Caki2 (cell line): Measurements from ENCODE around the gene PRKAG1. TPM values are rescaled to one million over a fixed set of nuclear protein-coding genes. Genes with fewer than 3 reads are reported as not detected.

Experiments
- DNase-seq: peaks from one replicate; pipeline ENCODE4 v3.0.0-alpha.2; 2015; ENCODE audit warnings: low read depth
- in situ Hi-C: cut with HindIII; loops from 2 replicates; pipeline ENCODE4 v1.10.0; 2016; ENCODE audit warnings: low sequenced_read_pairs, low pct_unique_long_range_greater_than_20kb, mixed read lengths
- total RNA-seq: library from RNA; depleted of rRNA; stranded (reverse); fragments of >200 nt; shearing (Covaris generic); gene quantifications from 2 replicates; pipeline ENCODE4 v1.2.3, GENCODE V29; 2014; ENCODE audit warnings: low replicate concordance; rRNA removed

Gene PRKAG1
- total RNA-seq, 1 experiment from 2014 or later: 124 TPM

DNA sequence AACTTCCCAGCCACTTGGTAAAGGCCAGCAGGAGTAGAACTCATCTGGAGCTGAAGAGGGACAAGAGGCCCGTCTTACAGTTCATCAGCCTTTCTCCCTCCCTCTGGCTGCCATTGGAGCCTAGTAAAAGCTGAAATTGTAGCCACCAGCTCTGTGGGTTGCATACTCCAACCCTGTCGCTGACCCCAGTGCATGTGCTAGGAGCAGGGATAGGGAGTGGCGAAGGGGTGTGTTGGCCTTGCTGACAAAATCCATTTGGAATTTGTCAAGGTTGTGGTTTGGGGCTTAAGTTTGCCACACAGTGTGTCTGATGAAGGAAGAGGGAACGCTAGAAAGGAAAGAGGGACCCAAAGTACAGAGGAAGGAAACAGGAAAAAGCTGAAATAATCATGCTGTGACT is 57.2 kb downstream of the PRKAG1 start:
- in situ Hi-C loops: no loop called here
- DNase-seq: no peak

DNA sequence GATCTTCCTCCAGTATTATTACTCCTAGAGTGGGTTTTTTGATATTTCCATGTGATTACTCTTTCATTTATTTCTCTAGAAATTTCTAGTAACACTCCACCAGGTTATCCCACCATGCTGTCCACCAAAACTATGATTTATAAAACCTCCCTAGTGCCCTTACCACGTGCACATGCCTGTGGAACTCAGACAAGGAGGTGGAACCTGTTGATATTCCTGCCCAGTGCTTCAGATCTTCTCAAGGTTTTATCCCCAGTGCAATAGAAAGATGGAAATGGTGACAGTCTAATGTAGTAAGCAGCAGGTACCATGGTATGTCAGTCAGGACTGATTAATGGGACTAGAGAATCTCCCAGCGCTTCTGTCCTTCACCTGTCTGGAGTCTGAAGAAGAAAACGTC is 57.7 kb downstream of the PRKAG1 start:
- in situ Hi-C loops: no loop called here
- no peak for DNase-seq

DNA sequence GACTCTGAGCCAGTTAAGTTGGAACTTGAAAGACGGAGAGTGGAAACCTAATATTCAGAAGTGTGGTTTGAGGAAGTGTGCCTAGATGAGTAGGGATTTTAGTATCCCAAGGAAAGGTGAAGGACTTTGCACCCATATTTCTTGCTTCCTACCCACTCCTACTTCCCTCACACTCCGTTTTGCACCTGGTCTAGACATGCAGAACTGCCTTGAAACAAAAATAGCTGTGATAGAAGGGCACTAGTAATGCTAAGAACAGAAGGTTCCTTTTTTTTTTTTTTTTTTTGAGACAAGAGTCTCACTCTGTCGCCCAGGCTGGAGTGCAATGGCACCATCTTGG is 60.6 kb downstream of the PRKAG1 start:
- no peak for DNase-seq

DNA sequence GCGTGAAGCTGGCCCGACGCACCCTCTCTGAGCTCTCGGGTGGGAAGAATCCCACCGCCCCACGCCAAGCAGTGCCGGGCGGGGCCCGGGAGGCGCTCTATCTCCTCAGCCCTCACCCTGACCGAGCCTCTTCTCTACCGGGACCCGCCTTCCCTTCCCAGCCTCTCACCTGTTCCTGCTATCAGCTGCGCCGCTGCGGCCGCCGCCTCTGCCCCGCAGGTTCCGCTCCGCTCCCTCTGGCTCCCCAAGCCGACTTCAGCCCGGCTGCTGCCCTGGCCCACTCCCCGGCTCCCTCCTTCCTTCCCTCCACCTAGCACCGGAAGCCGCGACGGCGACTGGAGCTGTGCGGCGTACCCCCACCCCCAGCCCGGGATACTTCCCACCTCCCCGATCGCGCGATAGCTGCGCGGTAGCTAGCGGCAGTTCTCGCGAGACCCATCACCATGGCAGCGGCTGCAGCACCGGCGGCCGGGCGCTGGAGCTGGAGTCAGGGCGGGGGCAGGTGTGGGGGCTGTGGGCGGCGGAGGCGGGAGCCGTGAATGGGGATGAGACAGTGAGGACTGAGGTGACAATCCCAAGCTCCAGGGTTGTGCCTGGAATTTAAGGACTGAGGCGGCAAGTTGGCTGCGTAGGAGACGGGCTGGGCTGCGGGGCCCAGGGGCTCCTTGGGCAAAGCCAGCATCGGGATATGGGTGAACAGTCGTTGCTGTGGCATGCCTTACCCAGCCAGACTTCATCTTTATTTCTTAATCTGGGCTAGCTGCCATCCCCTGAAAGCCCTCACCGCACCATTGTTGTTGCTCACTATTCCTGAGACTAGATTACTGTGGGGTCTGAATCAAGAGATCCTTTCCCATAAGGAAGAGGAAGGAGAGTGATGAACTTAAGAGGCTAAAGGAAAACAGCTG is 61.2 kb downstream of the PRKAG1 start, which contains the start of gene ARF3:
TSS of gene ARF3 (minus strand) at position 347 of the 908 bp plus-strand sequence. CDS start 16,392 bp downstream, outside the sequence.
- in situ Hi-C loops: no loop called here
- peak; percentile 92 for DNase-seq

More for the DNA sequence above, 60.6 kb downstream of the PRKAG1 start:
- in situ Hi-C loops: no loop called here

DNA sequence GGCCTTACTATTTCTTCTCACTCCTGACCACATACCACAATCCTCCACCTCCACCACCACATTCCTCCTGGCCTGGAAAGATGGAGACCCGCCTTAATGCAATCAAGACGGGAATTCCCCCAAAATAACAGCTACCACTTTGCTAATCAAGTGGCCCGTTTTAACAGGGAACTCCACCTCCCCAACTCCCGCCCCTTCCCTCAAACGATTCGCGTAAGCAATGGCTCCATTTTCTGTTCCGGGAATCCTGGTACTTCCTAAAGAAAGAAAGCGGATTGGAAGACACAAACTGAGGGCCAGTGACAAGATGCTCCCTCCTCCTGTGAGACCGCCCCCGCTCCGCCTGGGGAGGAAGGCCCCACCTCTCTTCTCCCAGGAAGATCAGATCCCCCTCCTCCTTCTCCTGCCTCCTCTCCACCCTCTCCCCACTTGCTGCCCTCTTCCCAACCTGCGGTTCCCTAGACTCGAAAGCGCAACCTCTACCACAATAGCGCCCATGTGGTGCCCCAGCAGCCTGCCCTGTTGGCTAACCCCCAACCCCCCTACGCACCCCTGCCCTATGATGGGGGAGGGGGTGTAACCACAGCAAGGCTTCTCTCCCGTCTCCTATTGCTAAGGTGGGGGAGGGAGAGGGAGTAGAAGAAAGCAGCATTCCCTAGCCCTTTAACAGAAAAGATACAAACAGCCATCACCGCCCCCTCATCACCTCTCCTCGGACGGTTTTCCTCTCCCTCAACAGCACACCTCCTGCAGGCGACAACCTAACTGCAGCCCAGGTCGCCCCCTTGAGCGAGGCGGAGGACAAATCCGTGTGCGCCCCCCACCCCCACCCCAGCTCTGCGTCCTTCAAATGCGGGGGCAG is 62.1 kb downstream of the PRKAG1 start:
- in situ Hi-C loops: no loop called here
- peak; percentile 99 for DNase-seq

DNA sequence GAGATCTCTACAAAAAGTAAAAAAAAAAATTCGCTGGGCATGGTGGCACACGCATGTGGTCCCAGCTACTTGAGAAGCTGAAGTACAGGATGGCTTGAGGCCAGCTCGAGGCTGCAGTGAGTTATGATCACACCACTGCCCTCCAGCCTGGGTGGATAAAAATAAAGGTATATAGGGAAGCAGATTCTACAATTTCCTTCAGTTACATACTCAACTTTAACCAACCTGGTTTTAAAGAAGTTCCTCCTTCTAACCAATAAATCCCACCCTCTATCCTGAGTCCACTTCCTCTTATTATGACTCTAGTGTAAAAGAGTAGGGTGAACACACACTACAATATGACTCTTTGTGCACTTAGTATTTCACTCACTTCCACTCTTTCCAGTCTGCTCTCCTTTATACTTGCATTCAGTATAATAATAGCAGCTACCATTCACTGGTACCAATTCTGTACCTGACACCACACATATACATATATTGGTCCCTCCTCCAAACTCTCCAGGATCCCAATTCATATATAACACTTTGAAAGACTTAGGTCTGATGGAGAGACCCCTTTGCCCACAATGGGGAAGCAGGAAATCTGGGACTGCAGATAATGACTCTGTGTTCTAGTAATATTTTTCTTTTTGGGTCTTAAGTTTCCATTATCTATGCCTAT is 63.6 kb downstream of the PRKAG1 start:
- no peak for DNase-seq
- in situ Hi-C loops: no loop called here

DNA sequence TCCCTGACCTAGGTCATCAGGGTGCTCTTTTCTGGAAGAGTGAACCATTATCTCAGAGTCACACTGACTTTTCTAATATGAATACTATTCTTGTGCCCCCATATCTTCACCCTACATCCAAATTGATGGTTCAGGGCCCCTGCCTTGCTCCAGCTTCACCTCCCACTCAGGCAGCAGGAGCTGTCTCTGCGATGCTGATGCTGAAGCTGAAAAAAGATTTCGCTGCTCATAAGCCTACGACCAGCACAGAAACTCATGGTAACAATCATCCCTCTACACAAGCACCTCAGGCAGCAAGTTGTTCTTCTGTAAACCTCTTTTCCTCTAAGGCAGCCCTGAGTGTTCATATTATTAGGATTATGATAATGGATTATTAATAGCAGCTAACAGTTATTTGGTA is 64.5 kb downstream of the PRKAG1 start:
- no peak for DNase-seq
- in situ Hi-C loops: no loop called here

DNA sequence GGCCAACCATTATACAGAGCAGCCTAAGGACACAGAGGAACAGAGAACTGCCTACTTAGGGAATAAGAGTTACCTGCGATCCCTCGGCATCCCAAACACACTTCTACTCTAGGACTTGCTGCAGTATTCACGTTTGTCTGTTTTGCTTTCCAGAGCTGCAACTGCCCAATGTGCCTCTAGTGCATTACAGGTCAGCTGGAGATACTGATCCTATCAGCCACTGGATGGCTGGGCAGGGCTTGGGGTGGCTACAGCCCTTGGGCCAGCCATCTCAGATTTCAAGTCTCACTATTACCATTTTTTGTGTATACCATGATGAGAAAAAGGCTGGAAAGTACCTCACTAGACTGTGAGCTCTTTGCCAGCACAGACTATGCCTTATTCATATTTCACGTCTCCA is 65.9 kb downstream of the PRKAG1 start:
- DNase-seq: no peak
- in situ Hi-C loops: no loop called here

Other genes with a start within 250 kb of the PRKAG1 start
- gene ADCY6, start 229.7 kb downstream of the PRKAG1 start, total RNA-seq: 65.4 and 76.6 TPM in 2 replicates
- gene CACNB3, start 200.3 kb downstream of the PRKAG1 start, total RNA-seq: 27.9 and 32.8 TPM in 2 replicates
- gene DDX23, start 166.6 kb downstream of the PRKAG1 start, total RNA-seq: 89.5 and 94.4 TPM in 2 replicates
- gene RND1, start 152.9 kb downstream of the PRKAG1 start, total RNA-seq: 0.57 and 0.96 TPM in 2 replicates
- gene FKBP11, start 93.3 kb downstream of the PRKAG1 start, total RNA-seq: 20.0 and 31.6 TPM in 2 replicates
- 174 and 178 TPM in 2 replicates for gene ARF3, start 61.3 kb downstream of the PRKAG1 start, total RNA-seq
- 1.1 TPM in 1 of 2 replicates, not detected in the other for gene WNT10B, start 47.0 kb downstream of the PRKAG1 start, total RNA-seq
- not detected in 2 replicates for gene WNT1, start 40.5 kb downstream of the PRKAG1 start, total RNA-seq
- not detected in 2 replicates for gene DDN, start 19.4 kb downstream of the PRKAG1 start, total RNA-seq
- gene KMT2D, start 42.0 kb upstream of the PRKAG1 start, total RNA-seq: 10.7 and 15.2 TPM in 2 replicates
- gene RHEBL1, start 51.2 kb upstream of the PRKAG1 start, total RNA-seq: 0.81 and 4.3 TPM in 2 replicates
- gene DHH, start 76.0 kb upstream of the PRKAG1 start, total RNA-seq: not detected in 2 replicates
- 9.3 and 66.5 TPM in 2 replicates for gene LMBR1L, start 92.1 kb upstream of the PRKAG1 start, total RNA-seq
- gene TUBA1B, start 112.6 kb upstream of the PRKAG1 start, total RNA-seq: 3,617 and 4,414 TPM in 2 replicates
- 595 and 654 TPM in 2 replicates for gene TUBA1A, start 170.3 kb upstream of the PRKAG1 start, total RNA-seq
- 755 and 799 TPM in 2 replicates for gene TUBA1C, start 246.3 kb upstream of the PRKAG1 start, total RNA-seq